Measurements from ENCODE around the gene SNX7. TPM values are rescaled to one million over a fixed set of nuclear protein-coding genes. Genes with fewer than 3 reads are reported as not detected.

SNX7 gene
- total RNA-seq, 4 donors from 2014 or later, result 11.6 to 28.6 (median 19.4) TPM

GRCh38 chr1:98677288-98677687, 15.8 kb downstream of the SNX7 start:
- Histone ChIP-seq H3K9me3 (no peaks in the 10 kb centered on the region), H3K27me3 (no peaks in the 10 kb centered on the region), H3K4me3 (no peak overlapping the region), H3K36me3 (peaks cover 0 to 8% (median 0%) of the 10 kb centered on the region in 3 donors), H3K27ac (no peak overlapping the region), H3K4me1 (peaks cover 0 to 15% (median 0%) of the 10 kb centered on the region in 4 donors)
- 74 to 78% methylated on average over 4 of the region's 4 CpGs for WGBS, 2 donors
- TF ChIP-seq EP300 (IDR thresholded peaks at IDR 0.05) (no peak), POLR2A (IDR thresholded peaks at IDR 0.05) (no peak)
- TF ChIP-seq, protein P1, sequence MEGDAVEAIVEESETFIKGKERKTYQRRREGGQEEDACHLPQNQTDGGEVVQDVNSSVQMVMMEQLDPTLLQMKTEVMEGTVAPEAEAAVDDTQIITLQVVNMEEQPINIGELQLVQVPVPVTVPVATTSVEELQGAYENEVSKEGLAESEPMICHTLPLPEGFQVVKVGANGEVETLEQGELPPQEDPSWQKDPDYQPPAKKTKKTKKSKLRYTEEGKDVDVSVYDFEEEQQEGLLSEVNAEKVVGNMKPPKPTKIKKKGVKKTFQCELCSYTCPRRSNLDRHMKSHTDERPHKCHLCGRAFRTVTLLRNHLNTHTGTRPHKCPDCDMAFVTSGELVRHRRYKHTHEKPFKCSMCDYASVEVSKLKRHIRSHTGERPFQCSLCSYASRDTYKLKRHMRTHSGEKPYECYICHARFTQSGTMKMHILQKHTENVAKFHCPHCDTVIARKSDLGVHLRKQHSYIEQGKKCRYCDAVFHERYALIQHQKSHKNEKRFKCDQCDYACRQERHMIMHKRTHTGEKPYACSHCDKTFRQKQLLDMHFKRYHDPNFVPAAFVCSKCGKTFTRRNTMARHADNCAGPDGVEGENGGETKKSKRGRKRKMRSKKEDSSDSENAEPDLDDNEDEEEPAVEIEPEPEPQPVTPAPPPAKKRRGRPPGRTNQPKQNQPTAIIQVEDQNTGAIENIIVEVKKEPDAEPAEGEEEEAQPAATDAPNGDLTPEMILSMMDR (IDR thresholded peaks at IDR 0.05), result no peak
- no peak for DNase-seq (ENCODE audit: low spot score in 2 of 2)

- TF ChIP-seq, protein P1 (IDR thresholded peaks at IDR 0.05), result no peak
- no peak for TF ChIP-seq POLR2A (IDR thresholded peaks at IDR 0.05)
- TF ChIP-seq EP300 (IDR thresholded peaks at IDR 0.05), result no peak
- Histone ChIP-seq H3K27ac (no peak overlapping the region), H3K4me1 (no peaks in the 10 kb centered on the region), H3K36me3 (peaks cover 0 to 31% (median 0%) of the 10 kb centered on the region in 3 donors), H3K27me3 (no peaks in the 10 kb centered on the region), H3K4me3 (no peak overlapping the region), H3K9me3 (no peaks in the 10 kb centered on the region)
- WGBS, 2 donors, result 94 to 98% methylated on average over 3 of the region's 3 CpGs
- no peak for DNase-seq (ENCODE audit: low spot score in 2 of 2)
These were observed 20.3 kb downstream of the SNX7 start for GRCh38 chr1:98681812-98682211.

GRCh38 chr1:98688110-98688739, 26.7 kb downstream of the SNX7 start:
- H3K36me3 ChIP-seq, result peaks cover 0 to 32% (median 0%) of the 10 kb centered on the region in 3 donors
- H3K4me3 ChIP-seq, result no peak overlapping the region
- no peak for TF ChIP-seq POLR2A (IDR thresholded peaks at IDR 0.05)
- TF ChIP-seq EP300 (IDR thresholded peaks at IDR 0.05), result no peak
- TF ChIP-seq, protein P1 (IDR thresholded peaks at IDR 0.05), result no peak
- no peak for DNase-seq (ENCODE audit: low spot score in 2 of 2)
- 87 to 90% methylated on average over 2 of the region's 2 CpGs for WGBS, 2 donors
- H3K4me1 ChIP-seq, result no peaks in the 10 kb centered on the region
- H3K9me3 ChIP-seq, result no peaks in the 10 kb centered on the region
- no peak overlapping the region for H3K27ac ChIP-seq
- no peaks in the 10 kb centered on the region for H3K27me3 ChIP-seq

DNA sequence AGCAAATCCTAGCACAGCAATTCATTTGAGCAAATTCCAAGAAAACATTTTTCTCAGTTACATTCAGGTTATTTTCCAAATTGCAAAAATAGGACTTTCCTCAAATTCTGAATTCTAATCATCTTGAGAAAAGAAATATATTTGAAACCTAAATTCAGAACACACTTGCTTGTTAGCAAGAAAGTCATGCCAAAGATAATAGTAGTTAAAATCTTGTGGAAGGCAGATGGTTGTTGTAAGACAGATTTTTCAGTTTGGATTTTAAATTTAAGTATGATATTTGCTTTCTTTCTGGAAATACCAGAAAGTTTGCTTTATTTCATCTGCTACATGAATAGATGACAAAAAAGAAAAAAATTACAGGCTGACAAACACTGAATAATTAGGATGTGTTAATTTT, 29.1 kb downstream of the SNX7 start:
- H3K27ac ChIP-seq, result no peak overlapping the region
- no peak for DNase-seq (ENCODE audit: low spot score in 2 of 2)
- TF ChIP-seq EP300 (IDR thresholded peaks at IDR 0.05), result no peak
- TF ChIP-seq, protein P1 (IDR thresholded peaks at IDR 0.05), result no peak
- no peak for TF ChIP-seq POLR2A (IDR thresholded peaks at IDR 0.05)
- no peaks in the 10 kb centered on the region for H3K4me1 ChIP-seq
- no peak overlapping the region for H3K4me3 ChIP-seq
- peaks cover 0 to 37% (median 0%) of the 10 kb centered on the region in 3 donors for H3K36me3 ChIP-seq
- no peaks in the 10 kb centered on the region for H3K9me3 ChIP-seq
- H3K27me3 ChIP-seq, result no peaks in the 10 kb centered on the region

- DNase-seq (ENCODE audit: low spot score in 2 of 2), result no peak
- H3K27me3 ChIP-seq, result no peaks in the 10 kb centered on the region
- TF ChIP-seq, protein P1 (IDR thresholded peaks at IDR 0.05), result no peak
- TF ChIP-seq POLR2A (IDR thresholded peaks at IDR 0.05) (no peak), EP300 (IDR thresholded peaks at IDR 0.05) (no peak)
- H3K4me3 ChIP-seq, result no peak overlapping the region
- peaks cover 0 to 29% (median 0%) of the 10 kb centered on the region in 3 donors for H3K36me3 ChIP-seq
- 94 to 96% methylated on average over 2 of the region's 2 CpGs for WGBS, 2 donors
- H3K27ac ChIP-seq, result no peak overlapping the region
- no peaks in the 10 kb centered on the region for H3K9me3 ChIP-seq
- no peaks in the 10 kb centered on the region for H3K4me1 ChIP-seq
These were observed 31.0 kb downstream of the SNX7 start for GRCh38 chr1:98692482-98692881.
